H1 (cell line): Measurements from ENCODE around the gene FOXM1. TPM values are rescaled to one million over a fixed set of nuclear protein-coding genes. Genes with fewer than 3 reads are reported as not detected.

Source experiments
- GABPA ChIP-seq: IDR thresholded peaks from 2 replicates; pipeline ENCODE4 v1.6.1; 2011; ENCODE audit warnings: mild to moderate bottlenecking, low read length, moderate library complexity, borderline replicate concordance; ENCODE audit not compliant: insufficient read depth
- polyA plus RNA-seq, 7 experiments: library from polyadenylated mRNA; depleted of rRNA in 3 of 7; stranded (reverse) in 5 of 7; unstranded in 2 of 7; fragments of >200 nt in 5 of 7; fragments of 200-250 nt in 2 of 7; gene quantifications; 1 replicate in 5 of 7; 2 replicates in 1 of 7; 4 replicates in 1 of 7; pipeline versions ENCODE4 v1.2.1 to v1.2.3, GENCODE V29; 2011 to 2013; ENCODE audit warnings: missing spikeins in 2 of 7, mixed read lengths in 2 of 7
- total RNA-seq: library from RNA; stranded (reverse); fragmentation: NEBNext Ultra II Directional; extraction: Animal tissue kit (Norgen Biotek cat#: 25700); gene quantifications from 2 replicates; pipeline ENCODE4 v1.2.1, GENCODE V29; 2021

The FOXM1 gene
- total and polyA plus RNA-seq, 2 of the 8 experiments (the other 6 are each of a cell fraction or from before 2014, with no cell fraction given): 58.1 to 121 TPM

DNA sequence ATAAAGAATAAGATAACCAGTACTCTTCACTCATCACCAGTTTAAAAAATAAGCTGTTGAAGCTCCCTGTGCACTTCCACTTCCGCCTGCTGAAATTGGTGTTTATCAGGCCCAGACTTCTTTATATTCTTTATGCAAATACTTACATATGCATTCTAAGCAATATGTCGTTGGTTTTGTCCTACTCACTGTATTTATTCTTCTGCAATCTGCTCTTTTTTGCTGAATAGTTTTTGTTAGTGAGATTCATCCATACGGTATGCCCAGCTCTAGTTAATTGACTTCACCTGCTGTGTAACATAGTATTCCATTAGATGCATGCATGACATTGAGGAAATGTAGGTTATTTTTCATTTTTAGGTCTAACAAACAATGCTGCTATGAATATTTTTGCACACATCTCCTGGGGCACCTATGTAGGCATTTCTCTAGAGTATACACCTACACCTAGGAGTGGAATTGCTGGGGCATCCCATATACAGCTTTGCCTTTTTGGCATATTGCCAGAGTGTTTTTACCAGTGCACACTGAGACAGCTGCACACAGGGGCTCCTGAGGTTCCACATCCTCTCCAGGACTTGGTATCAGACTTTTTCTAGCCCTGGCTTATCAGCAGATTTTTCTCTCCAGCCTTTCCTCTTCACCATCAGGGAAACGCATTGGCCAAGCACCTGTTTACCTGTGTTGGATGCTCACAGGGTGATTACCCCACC, 41.1 kb downstream of the FOXM1 start (continued):
- TF ChIP-seq GABPA: no peak
- TF ChIP-seq, all 59 proteins: peak for 0
